ENCODE data around the gene PCDHGA6. TPM values are rescaled to one million over a fixed set of nuclear protein-coding genes. Genes with fewer than 3 reads are reported as not detected.
"Not testable (repeated sequence)": the region's sequence is repeated elsewhere in the genome, so short reads cannot be mapped to it uniquely, and the experiment has no call there.

Gene PCDHGA6
- total and polyA plus RNA-seq, 2 of the 8 experiments (the other 6 are each of a cell fraction or from before 2014, with no cell fraction given), result 1.4 to 2.0 TPM

DNA sequence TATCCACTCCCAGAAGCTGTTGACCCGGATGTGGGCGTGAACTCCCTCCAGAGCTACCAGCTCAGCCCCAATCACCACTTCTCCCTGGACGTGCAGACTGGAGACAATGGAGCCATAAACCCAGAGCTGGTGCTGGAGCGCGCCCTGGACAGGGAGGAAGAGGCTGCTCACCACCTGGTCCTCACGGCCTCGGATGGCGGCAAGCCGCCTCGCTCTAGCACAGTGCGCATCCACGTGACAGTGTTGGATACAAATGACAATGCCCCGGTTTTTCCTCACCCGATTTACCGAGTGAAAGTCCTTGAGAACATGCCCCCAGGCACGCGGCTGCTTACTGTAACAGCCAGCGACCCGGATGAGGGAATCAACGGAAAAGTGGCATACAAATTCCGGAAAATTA, 19.6 kb downstream of the PCDHGA6 start (continued):
- TF ChIP-seq TBP (IDR thresholded peaks at IDR 0.05; ENCODE audit: low read depth, low read length) (no peak), CBX8 (IDR thresholded peaks at IDR 0.05; ENCODE audit: borderline replicate concordance, low read depth, low read length) (no peak), RBBP5 (IDR thresholded peaks at IDR 0.05; ENCODE audit: borderline replicate concordance, low read depth, low read length) (no peak)

DNA sequence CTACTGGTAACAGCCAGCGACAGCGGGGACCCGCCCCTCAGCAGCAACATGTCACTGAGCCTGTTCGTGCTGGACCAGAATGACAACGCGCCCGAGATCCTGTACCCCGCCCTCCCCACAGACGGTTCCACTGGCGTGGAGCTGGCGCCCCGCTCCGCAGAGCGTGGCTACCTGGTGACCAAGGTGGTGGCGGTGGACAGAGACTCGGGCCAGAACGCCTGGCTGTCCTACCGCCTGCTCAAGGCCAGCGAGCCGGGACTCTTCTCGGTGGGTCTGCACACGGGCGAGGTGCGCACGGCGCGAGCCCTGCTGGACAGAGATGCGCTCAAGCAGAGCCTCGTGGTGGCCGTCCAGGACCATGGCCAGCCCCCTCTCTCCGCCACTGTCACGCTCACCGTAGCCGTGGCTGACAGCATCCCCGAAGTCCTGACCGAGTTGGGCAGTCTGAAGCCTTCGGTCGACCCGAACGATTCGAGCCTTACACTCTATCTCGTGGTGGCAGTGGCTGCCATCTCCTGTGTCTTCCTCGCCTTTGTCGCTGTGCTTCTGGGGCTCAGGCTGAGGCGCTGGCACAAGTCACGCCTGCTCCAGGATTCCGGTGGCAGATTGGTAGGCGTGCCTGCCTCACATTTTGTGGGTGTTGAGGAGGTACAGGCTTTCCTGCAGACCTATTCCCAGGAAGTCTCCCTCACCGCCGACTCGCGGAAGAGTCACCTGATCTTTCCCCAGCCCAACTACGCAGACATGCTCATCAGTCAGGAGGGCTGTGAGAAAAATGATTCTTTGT, 20.9 kb downstream of the PCDHGA6 start:
- not testable (repeated sequence) for H3K4me3 ChIP-seq (ENCODE audit: extremely low read depth in 1 of 4, insufficient read depth in 2 of 4, low read depth in 3 of 4, low read length in 4 of 4); FAIRE-seq
- 97% methylated on average over 34 of the region's 53 CpGs; no CpG with 5 or more reads in 1 of the 2 experiments for WGBS, 2 experiments (ENCODE audit: extremely low coverage in 1 of 2, insufficient coverage in 1 of 2, insufficient read length in 1 of 2, insufficient replicate concordance in 2 of 2, low coverage in 1 of 2, low lambda C conversion rate in 2 of 2, missing lambda C conversion rate in 1 of 2)

More for the DNA sequence above, 20.9 kb downstream of the PCDHGA6 start:
- H3K4me2 ChIP-seq (ENCODE audit: insufficient read depth in 1 of 2, low read depth in 2 of 2, low read length in 2 of 2); H2AK5ac ChIP-seq (ENCODE audit: low read depth, low read length); H3K18ac ChIP-seq (ENCODE audit: extremely low read depth, low read length); H2BK12ac ChIP-seq (ENCODE audit: low read depth, low read length); H3K14ac ChIP-seq (ENCODE audit: insufficient read length); POLR2A ChIA-PET (ENCODE audit: partially characterized antibody); H4K20me1 ChIP-seq (replicated peaks in 1 of 2; ENCODE audit: control insufficient read depth in 1 of 2, insufficient read depth in 2 of 2, low read length in 2 of 2); H2AFZ ChIP-seq (ENCODE audit: low read length); H4K91ac ChIP-seq (replicated peaks; ENCODE audit: insufficient read length, low read length); H4K8ac ChIP-seq (ENCODE audit: extremely low read depth, insufficient read depth, low read length); H3K79me1 ChIP-seq (ENCODE audit: low read depth, low read length); H3K4me1 ChIP-seq (replicated peaks in 1 of 4; ENCODE audit: control insufficient read depth in 3 of 4, insufficient read depth in 4 of 4, low read length in 3 of 4); H3K27me3 ChIP-seq (replicated peaks in 1 of 4; ENCODE audit: control insufficient read depth in 3 of 4, extremely low read depth in 1 of 4, insufficient read depth in 3 of 4, low read length in 3 of 4); H3K79me2 ChIP-seq (ENCODE audit: control insufficient read depth in 1 of 2, insufficient read depth in 2 of 2, low read length in 2 of 2); H2BK15ac ChIP-seq (ENCODE audit: low read length); H2BK20ac ChIP-seq (ENCODE audit: low read length); H3K27ac ChIP-seq (ENCODE audit: low read depth, low read length); H3K4ac ChIP-seq (replicated peaks; ENCODE audit: insufficient read length, low read depth, low read length); H3K23me2 ChIP-seq (ENCODE audit: low read depth, low read length); H3K23ac ChIP-seq (ENCODE audit: insufficient read length); H3K9ac ChIP-seq (replicated peaks in 1 of 4; ENCODE audit: extremely low read depth in 1 of 4, low read depth in 3 of 4, low read length in 3 of 4); DNase-seq (ENCODE audit: low read depth in 1 of 2, low spot score in 2 of 2); H2BK120ac ChIP-seq (replicated peaks; ENCODE audit: low read depth, low read length); H2BK5ac ChIP-seq (ENCODE audit: low read depth, low read length); H4K5ac ChIP-seq (ENCODE audit: insufficient read length, low read depth, low read length); H3K56ac ChIP-seq (replicated peaks; ENCODE audit: insufficient read length, low read depth, low read length): not testable (repeated sequence)
- peaks cover 55 to 61% of the 10 kb centered on the region in 2 experiments for H3K9me3 ChIP-seq (ENCODE audit: insufficient read depth in 2 of 2, low read depth in 1 of 2, low read length in 1 of 2)
- peaks cover 3 to 24% (median 11%) of the 10 kb centered on the region in 4 experiments; a peak in 7 of 8 replicates for H3K36me3 ChIP-seq (ENCODE audit: control insufficient read depth in 2 of 4, insufficient read depth in 4 of 4, low read length in 3 of 4)
- CTCF ChIA-PET (ENCODE audit: partially characterized antibody), result interaction anchor here (0.6 to 8.7 kb wide), 11 partner anchors 8 to 203 kb away, joined by 3 to 68 read pairs (median 4); partner anchors contain the start of genes PCDHB10, PCDHB15, PCDHGB4 and PCDHGB6

Data from H1 (cell line).